Stimulated activated effector memory CD8-positive, alpha-beta T cell treated with anti-CD3 and anti-CD28 coated beads, Interleukin-12 subunit alpha, Interleukin-12 subunit beta, amount 100 ng/mL, for 72 hours (primary cell): Measurements from ENCODE around the gene POLR2J.
A peak's percentile ranks its signal among the peaks of the same experiment; 100 is the strongest.
"Not testable (repeated sequence)": the region's sequence is repeated elsewhere in the genome, so short reads cannot be mapped to it uniquely, and the experiment has no call there.

Experiments used
- ATAC-seq: fragments of 150-1000 bp; cut with Tn5 transposase; 2 replicates; pipeline ENCODE4 v1.10.0; 2021
- DNase-seq, 2 donors: peaks; one replicate each; pipeline ENCODE4 v3.0.0; 2021 to 2022; ENCODE audit warnings: low spot score in 2 of 2
- H3K27ac Mint-ChIP-seq: one replicate; pipeline ENCODE4 v1.8.0; 2022; ENCODE audit warnings: mild to moderate bottlenecking, mixed read lengths
- H3K36me3 Mint-ChIP-seq: one replicate; pipeline ENCODE4 v1.8.0; 2022; ENCODE audit warnings: mild to moderate bottlenecking, mixed read lengths
- H3K4me1 Mint-ChIP-seq: one replicate; pipeline ENCODE4 v1.8.0; 2022; ENCODE audit warnings: mixed read lengths
- H3K4me3 Mint-ChIP-seq: one replicate; pipeline ENCODE4 v1.8.0; 2022; ENCODE audit warnings: mild to moderate bottlenecking, mixed read lengths
- H3K9me3 Mint-ChIP-seq: one replicate; pipeline ENCODE4 v1.8.0; 2022; ENCODE audit warnings: mixed read lengths

POLR2J gene

DNA sequence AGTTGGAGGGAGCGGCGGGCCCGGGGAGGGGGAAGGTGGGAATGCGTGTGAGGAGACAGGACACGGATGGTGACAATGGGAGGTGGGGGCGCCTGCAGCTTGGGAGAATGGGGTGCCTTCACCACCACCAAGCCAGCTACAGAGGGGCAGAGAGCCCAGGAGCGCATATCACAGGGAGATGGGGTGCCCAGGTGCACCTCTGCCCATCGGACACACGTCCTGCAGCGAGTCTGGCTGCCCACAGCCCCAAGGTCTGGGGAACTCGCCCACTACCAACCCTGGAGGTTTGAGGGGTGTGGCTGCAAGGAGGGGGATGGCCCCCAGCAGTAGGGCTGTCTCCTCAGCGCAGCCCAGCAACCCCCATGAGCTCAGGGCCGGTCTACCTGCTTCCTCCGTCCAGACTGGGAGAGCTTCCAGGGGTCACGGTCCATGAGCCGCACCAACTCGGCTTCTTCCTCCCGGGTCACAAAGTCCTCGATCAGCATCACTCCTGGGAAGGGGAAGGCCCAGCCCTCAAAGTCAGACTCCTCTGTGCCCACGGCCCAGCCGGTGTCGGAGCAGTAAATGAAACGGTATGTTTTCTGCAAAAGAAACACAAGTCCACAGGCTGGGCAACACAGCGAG, 19.4 kb downstream of the POLR2J start:
- Mint-ChIP-seq H3K4me1 (peaks cover 22% of the 10 kb centered on the region), H3K36me3 (peaks cover 42% of the 10 kb centered on the region), H3K4me3 (no peak overlapping the region), H3K27ac (no peak overlapping the region), H3K9me3 (no peaks in the 10 kb centered on the region)
- DNase-seq (no peak), ATAC-seq (no peak)

- no peaks in the 10 kb centered on the region for H3K9me3 Mint-ChIP-seq
- H3K36me3 Mint-ChIP-seq: peaks cover 42% of the 10 kb centered on the region
- no peak overlapping the region for H3K4me3 Mint-ChIP-seq
- H3K4me1 Mint-ChIP-seq: peaks cover 8% of the 10 kb centered on the region
- ATAC-seq (no peak), DNase-seq (no peak)
- H3K27ac Mint-ChIP-seq: no peak overlapping the region
Observed at GRCh38 chr7:102457352-102457924, 21.3 kb downstream of the POLR2J start.

- peaks cover 37% of the 10 kb centered on the region for H3K36me3 Mint-ChIP-seq
- H3K4me3 Mint-ChIP-seq: no peak overlapping the region
- no peak overlapping the region for H3K27ac Mint-ChIP-seq
- ATAC-seq (no peak), DNase-seq (no peak)
- H3K4me1 Mint-ChIP-seq: no peaks in the 10 kb centered on the region
- no peaks in the 10 kb centered on the region for H3K9me3 Mint-ChIP-seq
Observed at GRCh38 chr7:102456327-102456726, 22.4 kb downstream of the POLR2J start.

DNA sequence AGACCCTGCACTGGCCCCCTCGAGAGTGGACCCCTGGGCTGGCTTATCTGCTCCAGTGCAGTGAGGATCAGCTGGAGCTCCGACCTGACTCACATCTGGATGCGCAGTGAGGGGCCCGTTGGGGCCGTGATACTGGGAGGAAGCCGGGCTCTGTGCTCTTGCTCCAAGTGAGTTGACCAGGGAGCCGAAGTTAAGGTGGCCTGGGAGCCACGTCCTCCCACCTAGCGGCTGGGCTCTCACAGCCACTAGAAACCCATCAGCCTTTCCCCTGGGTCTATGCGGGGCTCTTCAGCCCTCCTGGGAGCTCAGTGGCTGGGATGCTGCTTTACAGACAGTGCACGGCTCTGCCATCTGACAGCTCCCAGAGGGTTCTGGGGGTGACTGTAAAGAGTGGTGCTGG, 23.1 kb downstream of the POLR2J start:
- no peak for ATAC-seq
- Mint-ChIP-seq H3K27ac (no peak overlapping the region), H3K4me3 (no peak overlapping the region), H3K36me3 (peaks cover 37% of the 10 kb centered on the region), H3K4me1 (no peaks in the 10 kb centered on the region), H3K9me3 (no peaks in the 10 kb centered on the region)
- no peak for DNase-seq

DNA sequence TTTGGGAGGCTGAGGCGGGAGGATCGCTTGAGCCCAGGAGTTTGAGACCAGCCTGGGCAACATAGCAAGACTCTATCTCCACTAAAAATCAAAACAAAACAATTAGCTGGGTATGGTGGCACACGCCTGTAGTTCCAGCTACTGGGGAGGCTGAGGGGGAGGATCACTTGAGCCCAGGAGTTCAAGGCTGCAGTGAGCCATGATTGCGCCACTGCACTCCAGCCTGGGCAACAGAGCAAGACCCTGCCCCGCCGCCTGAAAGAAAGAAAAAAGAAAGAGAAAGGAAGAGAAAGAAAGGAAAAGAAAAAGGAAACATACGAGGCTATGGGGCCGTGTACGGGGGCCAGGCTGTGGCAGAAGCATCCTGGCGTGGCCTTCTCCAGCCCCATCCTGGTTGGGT, 23.8 kb downstream of the POLR2J start:
- not testable (repeated sequence) for ATAC-seq, H3K9me3 Mint-ChIP-seq, H3K4me3 Mint-ChIP-seq, H3K4me1 Mint-ChIP-seq, DNase-seq
- Mint-ChIP-seq H3K36me3 (peaks cover 37% of the 10 kb centered on the region), H3K27ac (peak overlapping the region; percentile 81)

DNA sequence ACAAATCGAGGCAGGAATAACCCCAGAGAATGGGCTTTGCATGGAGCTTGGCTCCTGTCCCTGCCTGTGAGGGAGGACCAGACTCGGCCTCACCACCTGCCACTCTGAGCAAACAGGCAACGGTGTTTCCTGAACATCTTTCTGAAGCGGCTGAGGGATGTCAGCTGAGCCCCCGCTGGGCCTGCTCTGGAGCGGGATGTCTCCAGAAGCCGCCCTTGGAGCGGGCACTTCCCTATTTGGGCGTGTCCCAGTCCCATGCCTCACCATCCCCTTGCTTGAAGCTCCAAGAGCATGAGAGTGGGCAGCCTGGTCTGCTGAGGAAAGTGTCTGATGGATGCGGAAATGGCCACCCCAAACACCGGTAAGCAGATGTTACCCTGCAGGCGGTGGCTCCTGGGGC, 24.3 kb downstream of the POLR2J start:
- no peak for ATAC-seq
- Mint-ChIP-seq H3K4me3 (no peak overlapping the region), H3K27ac (peak overlapping the region; percentile 81)

DNA sequence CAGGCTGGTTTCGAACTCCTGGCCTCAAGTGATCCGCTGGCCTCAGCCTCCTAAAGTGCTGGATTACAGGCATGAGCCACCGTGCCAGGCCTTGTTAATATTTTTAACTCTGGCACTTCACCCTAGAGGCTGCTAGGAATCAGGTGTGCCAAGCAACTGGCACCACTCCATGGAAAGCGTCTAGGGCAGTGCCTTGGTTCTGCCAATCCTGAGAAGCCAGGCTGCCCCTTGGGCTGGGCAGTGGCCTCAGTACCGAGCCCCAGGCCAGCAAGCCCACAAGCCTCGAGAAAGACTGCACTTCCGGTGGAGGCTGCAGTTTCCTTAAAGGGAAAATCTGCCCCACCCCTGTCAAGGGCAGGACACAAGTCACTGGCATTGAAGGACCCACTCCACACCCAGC, 25.4 kb downstream of the POLR2J start:
- Mint-ChIP-seq H3K27ac (no peak overlapping the region), H3K36me3 (peaks cover 31% of the 10 kb centered on the region), H3K4me1 (no peaks in the 10 kb centered on the region), H3K4me3 (no peak overlapping the region), H3K9me3 (no peaks in the 10 kb centered on the region)
- DNase-seq (no peak), ATAC-seq (no peak)

More for the DNA sequence above, 24.3 kb downstream of the POLR2J start:
- DNase-seq: no peak
- H3K36me3 Mint-ChIP-seq: peaks cover 33% of the 10 kb centered on the region
- H3K9me3 Mint-ChIP-seq: no peaks in the 10 kb centered on the region
- H3K4me1 Mint-ChIP-seq: no peaks in the 10 kb centered on the region

GRCh38 chr7:102452451-102452850, 26.3 kb downstream of the POLR2J start:
- ATAC-seq (no peak), DNase-seq (no peak)
- no peak overlapping the region for H3K4me3 Mint-ChIP-seq
- no peak overlapping the region for H3K27ac Mint-ChIP-seq
- peaks cover 25% of the 10 kb centered on the region for H3K36me3 Mint-ChIP-seq
- no peaks in the 10 kb centered on the region for H3K9me3 Mint-ChIP-seq
- H3K4me1 Mint-ChIP-seq: no peaks in the 10 kb centered on the region

DNA sequence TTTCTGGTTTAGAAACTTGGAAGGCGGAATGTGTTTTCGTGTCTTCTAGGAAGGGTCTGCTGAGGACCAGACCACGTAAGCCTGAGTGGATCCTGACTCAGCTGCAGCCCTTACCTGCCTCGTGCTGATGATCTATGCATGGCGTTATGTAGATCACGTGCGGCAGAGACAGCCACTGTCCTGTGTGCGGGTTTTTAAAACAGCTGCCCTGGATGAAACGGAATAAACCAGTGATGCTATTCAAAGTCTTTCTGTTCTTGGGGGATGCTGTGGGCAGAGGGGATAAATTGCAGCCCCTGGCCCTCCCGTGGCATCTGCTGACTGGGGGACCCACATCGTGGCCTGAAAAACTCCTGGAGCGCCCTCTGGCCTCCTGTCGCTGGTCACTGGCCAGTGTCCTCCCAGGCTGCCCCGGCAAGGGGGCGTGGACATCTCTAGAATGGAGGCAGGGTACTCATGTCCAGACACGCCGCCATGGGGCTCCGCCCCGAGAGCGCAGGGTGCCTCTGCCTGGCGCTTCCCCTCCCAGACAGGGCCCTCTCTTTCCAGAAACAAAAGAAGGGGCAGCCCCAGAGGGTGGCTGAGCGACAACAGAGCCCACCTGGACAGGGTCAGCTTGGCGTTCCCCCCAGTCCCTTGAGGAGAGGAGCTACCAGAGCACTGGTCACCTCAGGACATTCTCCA, 27.2 kb downstream of the POLR2J start:
- Mint-ChIP-seq H3K36me3 (peaks cover 23% of the 10 kb centered on the region), H3K9me3 (no peaks in the 10 kb centered on the region), H3K27ac (no peak overlapping the region), H3K4me3 (no peak overlapping the region), H3K4me1 (no peaks in the 10 kb centered on the region)
- DNase-seq: no peak
- no peak for ATAC-seq

- H3K27ac Mint-ChIP-seq: peak overlapping the region; percentile 21
- DNase-seq (no peak), ATAC-seq (peak; percentile 79)
- H3K9me3 Mint-ChIP-seq: no peaks in the 10 kb centered on the region
- no peak overlapping the region for H3K4me3 Mint-ChIP-seq
- peaks cover 32% of the 10 kb centered on the region for H3K36me3 Mint-ChIP-seq
- no peaks in the 10 kb centered on the region for H3K4me1 Mint-ChIP-seq
Observed at GRCh38 chr7:102450242-102450641, 28.5 kb downstream of the POLR2J start.

GRCh38 chr7:102449136-102449535, 29.6 kb downstream of the POLR2J start:
- Mint-ChIP-seq H3K27ac (no peak overlapping the region), H3K36me3 (peaks cover 39% of the 10 kb centered on the region)
- no peak for ATAC-seq

GRCh38 chr7:102447311-102447710, 31.4 kb downstream of the POLR2J start:
- H3K27ac Mint-ChIP-seq: no peak overlapping the region

More at GRCh38 chr7:102449136-102449535, 29.6 kb downstream of the POLR2J start:
- no peak for DNase-seq
- H3K4me3 Mint-ChIP-seq: no peak overlapping the region
- H3K9me3 Mint-ChIP-seq: no peaks in the 10 kb centered on the region
- no peaks in the 10 kb centered on the region for H3K4me1 Mint-ChIP-seq

GRCh38 chr7:102446387-102447156, 32.1 kb downstream of the POLR2J start:
- Mint-ChIP-seq H3K9me3 (no peaks in the 10 kb centered on the region), H3K4me3 (no peak overlapping the region), H3K27ac (peak overlapping the region; percentile 67), H3K36me3 (peaks cover 62% of the 10 kb centered on the region), H3K4me1 (no peaks in the 10 kb centered on the region)
- DNase-seq (no peak), ATAC-seq (no peak)

More at GRCh38 chr7:102447311-102447710, 31.4 kb downstream of the POLR2J start:
- DNase-seq (no peak), ATAC-seq (no peak)
- peaks cover 54% of the 10 kb centered on the region for H3K36me3 Mint-ChIP-seq
- no peaks in the 10 kb centered on the region for H3K9me3 Mint-ChIP-seq
- no peak overlapping the region for H3K4me3 Mint-ChIP-seq
- H3K4me1 Mint-ChIP-seq: no peaks in the 10 kb centered on the region

- H3K36me3 Mint-ChIP-seq: peaks cover 68% of the 10 kb centered on the region
- DNase-seq: no peak
- H3K9me3 Mint-ChIP-seq: no peaks in the 10 kb centered on the region
- ATAC-seq: no peak
- no peak overlapping the region for H3K4me3 Mint-ChIP-seq
- peak overlapping the region; percentile 67 for H3K27ac Mint-ChIP-seq
- no peaks in the 10 kb centered on the region for H3K4me1 Mint-ChIP-seq
Observed at GRCh38 chr7:102445674-102446071, 33.0 kb downstream of the POLR2J start.

DNA sequence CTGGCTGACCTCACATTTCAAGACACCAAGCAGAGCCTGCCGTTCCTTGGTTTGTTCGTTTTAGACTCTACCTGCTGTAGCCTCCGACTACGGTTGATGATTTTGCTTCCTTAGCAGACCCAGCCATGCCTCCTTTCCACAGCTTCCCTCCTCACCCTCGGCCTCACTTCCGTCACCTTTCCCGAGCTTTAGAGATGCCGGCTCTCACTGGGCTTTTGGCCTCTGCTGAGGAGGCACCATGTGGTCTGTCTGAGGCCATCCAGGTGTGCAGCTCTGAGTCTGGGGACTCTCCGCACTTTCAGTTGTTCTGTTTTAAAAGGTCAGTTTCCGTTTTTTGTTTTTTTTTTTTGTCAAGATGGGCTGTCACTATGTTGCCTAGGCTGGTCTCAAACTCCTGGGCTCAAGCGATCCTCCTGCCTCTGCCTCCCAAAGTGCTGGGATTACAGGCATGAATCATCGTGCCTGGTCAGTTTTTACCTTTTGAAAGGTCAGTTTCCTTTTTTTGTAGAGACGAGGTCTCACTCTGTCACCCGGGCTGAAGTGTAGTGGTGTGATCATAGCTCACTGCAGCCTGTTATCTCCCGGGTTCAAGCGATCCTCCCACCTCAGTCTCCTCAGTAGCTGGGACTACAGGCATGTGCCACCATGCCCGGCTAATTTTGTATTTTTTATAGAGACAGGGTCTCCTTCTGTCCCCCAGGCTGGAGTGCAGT, 33.6 kb downstream of the POLR2J start:
- no peak for DNase-seq
- Mint-ChIP-seq H3K4me1 (no peaks in the 10 kb centered on the region), H3K4me3 (no peak overlapping the region), H3K27ac (peak overlapping the region; percentile 67), H3K36me3 (peaks cover 74% of the 10 kb centered on the region), H3K9me3 (no peaks in the 10 kb centered on the region)
- no peak for ATAC-seq
